RPMI7951 (cell line): ENCODE results near the gene BEGAIN. TPM values are rescaled to one million over a fixed set of nuclear protein-coding genes. Genes with fewer than 3 reads are reported as not detected.

Experiments
- DNase-seq: peaks from one replicate; pipeline ENCODE4 v3.0.0-alpha.2; 2012; ENCODE audit warnings: low read depth
- total RNA-seq: library from RNA; depleted of rRNA; stranded (reverse); fragments of >200 nt; shearing (Covaris generic); gene quantifications from 2 replicates; pipeline ENCODE4 v1.2.3, GENCODE V29; 2014

The BEGAIN gene
- total RNA-seq, 1 experiment from 2014 or later: not detected

DNA sequence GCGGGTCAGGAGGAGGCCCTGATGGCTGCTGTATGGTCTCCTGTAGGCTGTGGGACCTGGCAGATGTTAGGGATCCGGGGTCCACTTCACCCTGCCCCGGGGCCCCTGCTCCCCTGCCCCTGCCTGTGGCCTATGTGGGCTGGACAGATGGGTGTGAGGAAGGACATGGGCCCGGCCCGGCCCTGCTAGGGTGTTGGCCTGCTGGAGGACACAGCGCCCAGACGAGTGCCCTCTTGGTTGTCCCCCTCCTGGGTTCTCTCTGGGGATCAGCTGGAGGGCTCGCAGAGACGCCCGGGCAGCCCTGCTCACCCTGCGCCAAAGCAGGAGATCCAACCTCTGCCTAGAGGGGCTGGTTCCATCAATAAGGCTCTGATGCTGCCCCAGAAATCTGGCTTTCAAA lies 36.2 kb downstream of the BEGAIN start:
- DNase-seq: no peak

DNA sequence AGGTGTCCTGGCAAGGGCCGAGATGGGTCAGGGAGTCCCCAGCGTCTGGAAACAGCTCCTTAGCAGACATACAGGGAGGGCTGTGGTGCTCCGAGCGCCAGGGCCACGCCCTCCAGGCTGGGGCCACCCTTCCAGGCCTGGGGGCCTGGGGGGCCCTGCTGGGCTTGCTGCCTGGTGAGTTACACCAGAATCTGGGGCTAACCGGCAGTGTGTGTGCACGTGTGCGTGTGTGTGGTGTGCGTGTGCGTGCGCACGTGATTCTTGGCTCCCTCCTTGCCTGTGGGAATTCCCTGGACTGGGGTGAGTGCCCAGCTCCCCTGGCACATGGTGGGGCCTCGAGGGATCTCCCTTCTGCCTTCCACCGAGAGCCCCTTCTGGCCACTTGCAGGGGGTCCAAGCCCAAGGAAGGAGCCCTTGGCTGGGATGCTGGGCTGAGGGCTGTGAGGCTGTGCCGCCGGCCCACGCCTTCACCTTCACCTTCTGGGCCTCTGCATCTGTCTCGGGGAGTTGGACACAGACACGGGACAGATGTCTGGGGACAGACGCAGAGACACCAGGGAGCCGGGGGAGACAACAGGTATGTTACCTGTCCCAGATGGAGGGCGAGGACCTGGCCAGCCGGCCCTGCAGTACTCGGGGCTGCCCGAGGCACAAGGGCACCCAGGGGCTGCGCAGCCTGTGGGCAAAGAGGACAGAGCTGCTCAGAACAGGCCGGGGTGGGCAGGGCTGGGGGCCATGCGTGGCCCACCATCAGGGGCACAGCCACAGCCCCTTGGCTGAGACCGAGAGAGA lies 37.2 kb downstream of the BEGAIN start:
- no peak for DNase-seq

DNA sequence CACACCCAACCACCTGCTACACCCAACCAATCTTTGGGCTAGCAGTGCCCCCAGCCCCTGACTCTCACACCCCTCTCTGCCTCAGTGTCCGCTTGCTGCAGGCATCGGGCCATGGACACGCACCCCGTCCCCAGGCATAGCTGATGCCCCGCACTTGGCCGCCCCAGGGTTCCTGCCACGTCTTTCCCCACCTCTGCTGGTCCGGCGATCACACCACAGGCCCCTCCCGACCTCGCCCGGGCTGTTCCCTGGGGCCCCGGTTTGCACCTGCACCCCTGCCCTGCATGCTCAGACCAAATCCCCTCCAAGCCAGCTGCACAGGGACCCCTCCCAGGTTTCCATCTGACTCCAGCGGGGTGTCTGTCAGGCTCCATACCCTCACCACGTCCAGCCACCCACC lies 38.3 kb downstream of the BEGAIN start:
- no peak for DNase-seq

DNA sequence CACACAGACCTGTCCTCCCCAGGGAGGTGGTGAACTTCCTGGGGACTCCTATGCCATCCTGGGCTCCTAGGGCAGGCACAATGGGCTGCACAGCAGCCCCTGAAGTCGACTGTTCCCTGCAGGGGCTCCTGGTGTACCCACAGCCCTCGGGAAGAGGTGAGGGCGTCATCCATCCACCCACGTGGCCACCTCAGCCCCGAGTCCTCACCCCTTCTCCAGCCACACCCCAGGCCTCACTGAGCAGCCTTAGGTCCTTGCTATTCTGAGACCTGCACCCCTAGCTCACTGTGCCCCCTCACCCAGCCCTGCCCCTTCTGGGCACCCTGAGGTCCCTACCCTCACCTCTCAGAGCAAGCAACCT lies 38.9 kb downstream of the BEGAIN start:
- DNase-seq: no peak

DNA sequence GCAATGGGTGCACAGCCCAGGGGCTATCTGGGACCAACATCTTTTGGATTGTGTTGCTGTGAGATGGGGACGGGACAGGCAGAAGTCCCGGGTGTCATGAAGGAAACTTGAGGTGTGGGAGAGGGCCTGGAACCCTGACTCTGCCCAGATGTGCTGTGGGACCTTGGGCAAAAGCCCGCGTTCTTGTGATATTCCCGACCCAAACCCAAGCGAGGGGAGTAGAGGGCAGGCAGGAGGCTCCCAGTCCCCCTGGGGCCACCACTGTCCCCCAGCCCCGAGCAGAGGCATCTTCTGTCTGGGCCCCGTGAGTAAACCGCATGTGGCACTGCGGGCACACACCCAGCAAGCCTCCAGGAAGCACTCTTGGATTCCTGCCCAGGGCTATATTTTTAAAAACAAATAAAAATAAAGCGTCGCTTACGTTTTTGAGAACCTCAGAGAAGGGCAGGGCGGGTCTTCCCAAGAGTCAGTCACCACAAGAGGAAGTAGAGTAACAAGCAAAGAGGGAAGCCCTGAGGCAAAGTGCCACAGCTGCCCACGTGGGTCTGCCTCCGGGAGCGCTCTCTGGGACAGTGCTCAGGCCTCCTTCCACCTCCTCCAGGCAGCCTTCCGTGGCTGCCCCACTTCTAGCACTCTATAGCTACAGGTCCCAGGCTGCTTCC lies 39.5 kb downstream of the BEGAIN start:
- DNase-seq: peak; percentile 75

DNA sequence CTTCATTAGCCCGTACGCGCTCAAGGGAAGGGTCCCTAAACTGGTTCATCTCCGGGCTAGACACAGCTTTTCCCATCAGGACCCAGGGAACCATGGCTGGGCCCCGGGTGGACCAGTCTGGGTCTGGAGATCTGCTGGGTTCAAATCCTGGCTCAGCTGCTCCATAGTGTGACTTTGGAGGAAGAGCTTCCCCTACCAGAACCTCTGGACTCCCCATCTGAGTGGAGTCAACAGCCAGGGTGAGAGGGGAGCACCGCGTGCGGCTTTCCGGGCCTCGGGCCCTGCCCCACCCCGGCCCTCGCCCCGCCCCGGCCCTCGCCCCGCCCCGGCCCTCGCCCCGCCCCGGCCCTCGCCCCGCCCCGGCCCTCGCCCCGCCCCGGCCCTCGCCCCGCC lies 41.2 kb downstream of the BEGAIN start:
- peak; percentile 21 for DNase-seq

DNA sequence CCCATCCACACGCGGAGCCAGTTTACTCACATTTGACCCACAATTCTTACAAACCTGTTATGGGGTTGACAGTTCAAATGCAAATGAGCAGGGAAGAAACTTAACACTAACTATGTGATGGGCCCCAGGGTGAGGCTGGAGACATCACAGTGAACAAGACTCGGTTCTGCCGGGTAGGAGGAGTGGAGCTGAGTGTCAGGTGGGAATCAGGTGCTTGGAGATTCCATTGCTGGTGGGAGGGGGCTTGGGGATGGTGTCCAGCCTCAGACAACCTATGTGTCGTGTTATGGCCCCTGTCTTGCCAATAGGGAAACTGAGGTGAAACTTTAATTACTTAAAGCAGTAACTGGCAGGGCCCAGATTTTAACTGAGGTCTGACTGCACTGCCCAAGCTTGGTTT lies 41.9 kb downstream of the BEGAIN start:
- DNase-seq: no peak

DNA sequence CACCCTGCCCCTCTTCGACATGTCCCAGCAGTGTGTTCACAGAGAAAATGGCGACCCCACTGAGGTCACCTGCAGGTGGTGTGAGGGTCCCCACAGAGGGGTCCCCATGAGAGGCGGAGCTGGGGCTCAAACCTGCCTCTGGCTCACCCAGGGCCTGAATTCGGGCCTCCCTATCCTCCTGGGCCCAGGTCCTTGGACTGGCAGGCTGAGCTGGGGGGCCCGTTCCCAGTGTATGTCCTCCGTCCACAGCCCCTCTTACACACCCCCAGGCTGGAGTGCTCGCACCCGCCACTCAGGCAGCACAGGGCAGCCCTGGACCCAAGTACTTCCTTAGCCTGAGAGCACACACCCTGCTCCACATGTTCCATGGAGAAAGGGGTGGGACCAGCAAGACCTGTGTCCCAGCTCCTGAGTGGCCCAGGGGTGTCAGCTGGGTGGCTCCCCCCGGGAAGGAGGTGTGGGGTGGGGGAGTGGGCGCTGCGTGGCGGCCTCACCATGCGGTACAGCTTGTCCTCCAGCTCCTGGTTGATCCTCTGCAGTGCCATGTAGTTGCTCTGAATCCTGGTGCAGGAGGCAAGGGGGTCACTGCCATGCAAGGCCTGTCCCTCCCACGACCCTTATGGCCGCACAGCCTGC lies 42.6 kb downstream of the BEGAIN start:
- no peak for DNase-seq

DNA sequence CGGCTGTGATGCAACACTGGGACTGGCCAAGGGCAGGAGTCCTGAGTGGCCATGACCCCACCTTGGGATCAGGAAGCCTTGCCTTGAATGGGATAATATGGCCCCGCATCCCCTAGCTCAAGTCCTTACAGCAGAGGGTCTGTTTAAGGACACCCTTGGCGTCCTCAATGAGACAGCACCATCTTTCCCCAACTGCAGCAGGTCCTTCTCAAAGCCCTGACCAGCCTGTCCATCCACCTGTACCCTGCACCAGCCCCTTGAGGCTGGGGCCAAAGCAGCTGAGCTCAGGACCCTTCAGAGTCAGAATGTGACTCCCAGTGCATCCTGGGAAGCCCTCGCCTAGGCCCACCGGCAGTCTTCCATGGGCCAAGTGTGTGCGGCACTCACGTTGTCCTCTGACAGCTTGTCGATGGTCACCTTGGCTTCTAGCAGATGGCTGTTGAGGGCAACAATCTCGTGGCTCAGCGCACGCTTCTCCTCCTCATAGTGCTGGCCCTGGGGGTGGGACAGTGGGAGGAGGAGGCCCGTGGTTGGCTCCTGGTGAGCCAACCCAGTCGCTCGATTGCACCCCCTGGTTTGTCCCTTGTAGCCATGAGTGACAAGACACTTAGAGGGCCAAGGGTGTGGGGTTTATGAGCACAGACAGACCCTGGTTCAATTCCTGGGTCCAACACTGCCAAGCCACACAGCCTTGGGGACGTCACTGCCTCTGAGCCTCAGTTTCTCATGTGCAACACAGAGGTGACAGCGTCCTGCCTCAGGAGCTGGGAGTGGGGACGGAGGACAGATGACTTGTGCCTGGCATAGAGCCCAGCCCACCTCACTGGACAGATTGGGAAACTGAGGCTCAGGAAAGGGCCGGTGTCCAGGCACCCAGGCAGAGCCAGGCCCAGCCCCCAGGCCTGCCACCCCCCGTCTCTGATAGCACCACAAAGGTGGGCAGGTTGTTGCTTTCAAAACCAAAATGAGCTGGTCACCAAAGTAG lies 43.5 kb downstream of the BEGAIN start:
- no peak for DNase-seq

DNA sequence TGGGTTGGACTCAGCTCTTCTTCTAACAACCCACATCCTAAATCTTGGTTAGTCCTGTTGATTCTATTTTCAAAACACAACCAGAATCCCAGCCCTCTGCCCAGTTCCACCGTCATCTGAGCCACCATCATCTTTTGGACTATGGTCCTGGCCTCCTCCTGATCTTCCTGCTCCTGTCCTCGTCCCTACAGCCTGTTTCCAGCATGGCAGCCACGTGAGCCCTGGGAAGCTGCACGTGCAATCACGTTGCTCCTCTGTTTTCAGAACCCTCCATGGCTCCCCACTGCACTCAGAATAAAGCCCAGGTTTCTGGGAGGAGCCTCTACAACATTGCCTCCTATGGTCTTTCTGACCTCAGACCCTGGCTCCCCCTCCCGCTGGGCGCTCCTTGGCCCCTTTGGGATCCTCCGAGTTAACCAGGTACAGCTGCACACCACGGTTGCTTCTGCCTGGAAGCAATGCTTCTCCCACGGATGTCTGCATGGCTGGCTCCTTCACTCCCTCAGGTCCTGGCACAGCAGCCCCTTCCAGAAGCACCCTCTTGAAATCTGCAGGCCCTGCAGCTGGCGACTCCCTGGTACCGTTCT lies 44.5 kb downstream of the BEGAIN start:
- DNase-seq: no peak

DNA sequence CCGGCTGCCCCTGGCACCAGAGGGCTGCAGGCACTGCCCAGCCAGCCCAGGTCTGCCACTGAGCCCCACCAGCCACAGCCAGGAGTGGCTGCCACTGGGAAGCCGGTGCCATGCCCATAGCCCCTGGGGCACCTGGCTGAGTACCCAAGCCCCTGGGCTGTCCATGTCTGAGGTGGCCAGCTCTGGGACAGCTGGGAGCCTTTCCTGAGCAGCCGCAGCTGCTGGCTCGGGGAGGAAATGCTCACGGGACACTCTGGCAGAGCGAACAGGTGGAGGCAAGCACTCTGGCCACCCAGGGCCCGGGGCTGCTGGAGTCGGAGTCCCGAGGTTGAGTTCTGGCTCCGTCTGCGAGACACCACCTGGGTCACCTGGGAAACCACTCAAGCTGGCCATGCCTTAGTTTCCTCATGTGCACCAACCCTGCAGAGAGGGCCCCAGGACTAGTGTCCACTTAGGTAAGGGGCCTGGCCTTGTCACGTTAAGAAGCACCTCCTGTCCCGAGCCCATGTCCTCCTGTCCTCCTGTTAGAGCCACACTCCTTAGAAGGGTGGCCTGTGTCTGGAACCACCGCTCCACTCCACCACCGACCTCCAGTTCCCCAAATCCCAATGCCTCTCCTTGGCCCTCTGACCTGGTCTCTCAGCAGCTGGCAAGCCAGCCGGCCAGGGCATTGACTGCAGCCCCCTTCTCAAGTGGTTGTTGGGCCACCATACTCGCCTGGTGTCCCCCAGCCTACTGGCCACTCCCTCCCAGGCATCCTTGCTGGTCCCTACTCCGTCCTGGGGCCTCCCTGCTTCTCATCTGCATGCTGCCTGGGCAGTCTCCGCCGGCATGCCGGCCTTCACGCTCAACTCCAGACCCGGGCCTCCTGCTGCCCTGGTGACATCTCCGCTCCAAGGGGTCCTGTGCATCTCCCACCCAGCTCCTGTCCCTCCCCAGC lies 45.3 kb downstream of the BEGAIN start:
- no peak for DNase-seq

DNA sequence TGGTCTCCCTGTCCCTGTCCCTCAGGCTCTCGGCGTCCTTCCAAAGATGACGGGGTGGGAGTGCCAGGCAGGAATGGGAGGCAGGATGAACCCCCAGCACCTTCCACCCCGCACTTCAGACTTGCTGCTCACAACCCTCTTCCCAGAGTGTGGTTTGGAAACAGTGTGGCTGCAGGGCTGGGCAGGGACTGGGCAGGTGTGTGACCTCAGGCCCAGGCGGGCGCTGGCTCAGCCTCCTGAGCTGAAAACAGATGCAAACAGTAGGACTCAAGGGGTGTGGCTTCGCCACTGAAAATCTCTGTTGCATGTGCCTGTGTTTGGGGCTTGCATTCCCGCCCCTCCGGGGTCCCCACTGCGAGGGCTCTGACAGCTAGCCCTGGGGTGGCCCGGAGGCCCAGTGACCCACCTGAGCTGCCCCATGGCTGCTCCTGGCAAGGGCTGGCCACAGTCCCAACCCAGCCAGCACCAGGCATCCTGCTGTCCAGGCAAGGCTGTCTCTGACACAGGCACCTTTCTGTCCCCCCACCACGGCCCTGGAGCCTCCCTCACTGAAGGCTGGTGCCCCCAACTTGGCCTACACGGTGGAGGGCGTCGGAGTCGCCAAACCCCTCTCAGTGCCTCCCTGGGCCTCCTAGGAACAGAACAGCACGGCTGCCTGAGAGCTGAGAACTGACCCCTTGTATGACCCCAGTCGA lies 46.1 kb downstream of the BEGAIN start:
- DNase-seq: no peak

DNA sequence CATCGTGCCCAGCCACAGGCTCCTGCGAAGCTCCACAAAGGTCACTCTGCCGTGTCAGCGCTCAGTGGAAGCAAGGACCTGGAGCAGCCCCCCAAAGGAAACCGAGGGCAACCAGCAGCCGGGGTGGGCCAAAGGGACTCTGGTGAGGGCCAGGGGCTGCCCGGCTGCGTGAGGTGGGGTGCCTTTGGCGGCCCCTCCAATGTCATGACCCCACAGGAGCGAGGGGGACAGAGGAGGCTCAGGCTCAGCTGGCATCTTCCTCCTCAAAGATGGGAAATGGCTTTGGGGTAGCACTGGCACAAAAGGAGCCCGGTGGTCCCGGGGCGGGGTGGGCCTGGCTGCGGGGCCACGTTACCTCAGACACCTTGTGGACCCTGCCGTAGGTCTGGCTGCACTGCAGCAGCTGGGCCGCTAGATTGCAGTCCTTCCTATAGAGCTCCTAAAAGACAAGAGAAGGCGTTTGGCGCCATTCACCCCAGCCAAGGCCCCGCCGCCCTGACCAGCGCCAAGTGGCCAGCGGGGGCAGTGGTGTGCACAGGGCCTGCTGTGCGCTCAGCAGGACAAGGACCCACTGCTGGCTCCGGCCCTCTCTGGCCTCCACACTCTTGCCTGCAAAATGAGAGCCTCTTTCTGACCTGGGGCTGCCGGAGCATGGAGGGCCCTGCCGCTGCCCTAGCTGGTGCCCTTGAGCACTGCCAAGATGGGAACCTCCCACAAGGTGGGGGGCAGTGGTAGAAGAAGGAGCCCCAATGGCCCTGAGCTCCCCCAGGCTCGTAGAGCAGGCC lies 46.9 kb downstream of the BEGAIN start:
- no peak for DNase-seq

DNA sequence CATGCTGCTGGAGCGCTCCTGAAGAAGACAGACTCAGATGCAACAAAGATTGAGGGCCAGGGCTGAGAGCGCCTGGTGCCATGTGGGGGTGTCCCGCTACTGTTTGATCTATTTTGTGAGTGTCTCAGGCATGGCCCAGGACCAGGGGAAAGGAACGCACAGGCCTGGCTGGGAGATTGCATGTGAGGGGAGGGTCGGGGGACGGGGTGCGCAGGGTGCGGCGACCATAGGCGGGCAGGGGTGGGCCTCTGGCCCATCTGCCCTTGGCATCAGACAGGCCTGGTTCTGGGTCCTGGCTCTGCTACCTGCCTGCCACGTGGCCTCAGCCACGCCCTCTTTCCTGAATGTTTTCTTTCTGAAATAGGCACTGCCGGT lies 47.5 kb downstream of the BEGAIN start:
- no peak for DNase-seq

DNA sequence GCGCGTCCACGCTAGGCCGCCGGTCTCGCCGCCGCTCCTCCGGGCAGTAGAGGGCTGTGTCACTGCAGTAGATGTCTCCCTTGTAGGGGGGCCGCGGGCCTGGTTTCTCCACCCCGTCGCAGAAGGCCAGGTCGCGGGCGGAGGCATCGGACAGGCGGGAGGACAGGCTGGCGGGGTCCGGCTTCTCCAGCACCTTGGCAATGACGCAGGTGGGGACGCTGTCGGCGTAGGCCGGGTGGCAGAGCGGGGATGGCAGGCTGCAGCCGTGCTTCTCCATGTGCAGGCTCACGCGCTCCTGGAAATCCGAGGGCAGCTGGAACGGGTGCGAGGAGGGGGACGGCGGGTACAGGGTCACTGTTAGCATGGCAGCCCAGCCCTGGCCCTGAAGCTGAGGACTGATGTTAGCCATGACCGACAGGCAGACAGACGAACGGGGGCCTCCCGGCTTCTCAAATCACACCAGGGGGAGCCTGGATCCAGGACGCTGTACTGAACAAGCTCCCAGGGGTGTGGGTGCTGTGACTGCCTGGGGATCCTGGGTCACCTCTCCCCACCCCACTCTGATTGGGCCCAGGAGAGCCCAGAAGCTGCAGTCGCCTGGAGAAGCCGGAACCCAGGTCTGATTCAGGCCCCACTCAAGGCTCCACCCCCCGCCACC lies 48.1 kb downstream of the BEGAIN start:
- no peak for DNase-seq

DNA sequence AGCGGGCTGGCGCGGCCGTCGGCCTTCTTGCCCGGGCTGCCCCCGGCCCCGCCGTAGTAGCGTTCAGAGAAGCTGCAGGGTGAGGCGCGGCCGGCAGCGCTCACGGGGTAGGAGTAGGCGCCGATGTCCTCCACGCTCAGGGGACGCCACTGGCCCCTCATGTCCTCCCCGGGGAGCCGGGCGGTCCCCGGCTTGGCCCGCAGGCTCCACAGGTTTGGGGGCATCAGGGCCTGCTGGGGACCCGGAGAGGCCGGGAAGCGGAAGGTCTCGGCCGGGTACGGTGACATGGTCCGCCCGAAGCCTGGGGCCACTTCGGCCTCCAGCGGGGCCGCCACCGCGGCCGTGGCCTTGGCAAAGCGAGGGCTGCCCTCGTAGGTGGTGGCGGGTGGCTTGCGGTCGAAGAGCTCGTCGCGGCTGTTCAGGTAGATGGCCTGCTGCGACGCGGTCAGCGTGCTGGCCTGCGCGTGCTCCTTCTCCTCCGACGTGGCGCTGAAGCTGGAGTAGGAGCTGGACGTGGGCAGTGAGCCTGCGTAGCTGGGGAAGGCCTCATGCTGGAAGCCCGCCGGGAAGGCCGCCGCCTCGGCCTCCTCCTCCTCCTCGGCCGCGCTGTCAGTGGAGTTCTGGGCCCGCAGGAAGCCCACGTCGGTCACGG lies 48.7 kb downstream of the BEGAIN start:
- no peak for DNase-seq

DNA sequence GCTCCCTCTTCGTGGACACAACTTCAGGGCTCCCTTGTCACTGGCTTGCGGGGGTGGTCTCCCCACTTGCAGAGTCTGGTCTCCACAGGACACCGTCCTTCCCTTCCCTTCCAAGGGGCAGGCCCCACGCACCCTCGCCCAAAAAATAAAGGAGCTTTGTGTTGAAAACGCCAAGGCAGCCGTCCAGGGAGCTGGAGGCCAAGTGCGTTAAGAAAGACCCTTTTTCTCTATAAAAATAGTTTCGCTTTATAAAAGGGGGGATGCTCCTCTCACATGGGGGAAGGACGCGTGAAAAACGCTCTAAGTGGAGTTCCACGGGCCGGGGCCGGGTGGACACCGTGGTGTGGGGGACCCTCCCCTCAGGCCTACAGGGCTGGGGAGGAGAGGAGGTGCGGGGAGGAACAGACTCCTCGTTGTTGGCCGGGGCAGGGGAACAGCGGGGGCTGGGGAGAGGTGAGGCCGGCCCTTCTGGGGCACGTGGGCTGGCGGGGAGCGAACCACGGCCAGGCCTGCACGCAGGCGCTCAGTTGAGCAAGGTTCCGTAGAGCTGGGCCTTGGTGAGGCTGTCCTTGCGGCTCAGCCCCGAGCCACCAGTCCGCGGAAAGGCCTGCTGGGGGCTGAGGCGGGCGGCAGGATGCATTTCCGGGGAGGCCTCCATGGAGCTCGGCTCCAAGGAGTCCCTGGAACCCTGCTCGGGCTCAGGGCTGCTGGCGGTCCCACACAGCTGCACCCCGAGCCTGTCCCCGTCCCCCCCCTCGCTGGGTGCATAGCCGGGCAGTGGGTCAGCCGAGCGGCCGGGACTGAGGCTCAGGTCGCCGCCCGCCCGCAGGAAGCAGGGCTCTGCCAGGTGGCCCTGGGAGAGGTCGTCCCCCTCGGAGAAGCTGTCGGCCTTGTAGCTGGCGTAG lies 49.5 kb downstream of the BEGAIN start:
- DNase-seq: peak; percentile 43
